GM12875 (cell line): ENCODE measurements around the gene HHATL.
"Not testable (repeated sequence)": the region's sequence is repeated elsewhere in the genome, so short reads cannot be mapped to it uniquely, and the experiment has no call there.

ENCODE experiments used
- H3K4me3 ChIP-seq: one replicate; pipeline ENCODE4 v1.5.1; 2011; ENCODE audit warnings: low read depth, low read length, control low read depth
- TF ChIP-seq, protein P1 (sequence below): IDR thresholded peaks from 2 replicates; pipeline ENCODE4 v1.5.1; 2011; ENCODE audit warnings: low read depth, mild to moderate bottlenecking, control low read depth, inconsistent platforms, low read length, moderate library complexity, borderline replicate concordance; ENCODE audit not compliant: insufficient read depth

HHATL gene

DNA sequence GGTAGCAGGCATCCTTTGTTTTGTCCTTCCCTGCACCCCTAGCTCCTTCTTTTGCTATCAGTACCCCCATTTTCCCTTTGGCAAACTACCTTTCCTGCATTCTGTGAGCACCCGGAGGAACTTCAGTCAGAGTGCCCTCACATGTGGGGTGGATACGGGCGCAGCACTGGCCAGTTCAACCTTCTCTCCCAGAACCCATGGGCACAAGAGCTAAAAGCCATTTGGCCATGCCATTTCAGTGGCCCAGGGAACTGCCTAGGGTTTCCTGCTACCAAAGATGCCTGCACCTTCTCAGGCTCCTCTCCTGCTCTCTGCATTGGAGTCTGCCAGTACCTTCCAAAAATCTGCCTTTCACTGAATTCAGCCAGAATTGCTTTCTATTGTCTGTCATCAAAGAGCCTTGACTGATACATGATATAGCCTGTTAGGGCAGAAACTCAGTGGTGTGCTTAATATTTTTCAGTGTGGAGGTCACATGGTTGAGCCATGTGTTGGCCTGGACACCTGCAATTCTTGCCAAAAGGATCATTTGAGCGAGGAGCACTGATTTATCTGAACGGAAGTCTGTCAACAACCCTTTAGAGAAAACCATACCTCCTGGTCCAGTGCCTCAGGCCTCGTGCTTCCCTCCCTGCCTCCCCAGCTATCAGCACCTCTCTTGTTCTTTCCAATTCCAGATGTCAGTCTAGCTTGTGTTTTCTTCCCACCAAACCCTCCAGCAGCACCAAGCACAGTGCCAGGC, 27.0 kb upstream of the HHATL start:
- TF ChIP-seq, protein P1, sequence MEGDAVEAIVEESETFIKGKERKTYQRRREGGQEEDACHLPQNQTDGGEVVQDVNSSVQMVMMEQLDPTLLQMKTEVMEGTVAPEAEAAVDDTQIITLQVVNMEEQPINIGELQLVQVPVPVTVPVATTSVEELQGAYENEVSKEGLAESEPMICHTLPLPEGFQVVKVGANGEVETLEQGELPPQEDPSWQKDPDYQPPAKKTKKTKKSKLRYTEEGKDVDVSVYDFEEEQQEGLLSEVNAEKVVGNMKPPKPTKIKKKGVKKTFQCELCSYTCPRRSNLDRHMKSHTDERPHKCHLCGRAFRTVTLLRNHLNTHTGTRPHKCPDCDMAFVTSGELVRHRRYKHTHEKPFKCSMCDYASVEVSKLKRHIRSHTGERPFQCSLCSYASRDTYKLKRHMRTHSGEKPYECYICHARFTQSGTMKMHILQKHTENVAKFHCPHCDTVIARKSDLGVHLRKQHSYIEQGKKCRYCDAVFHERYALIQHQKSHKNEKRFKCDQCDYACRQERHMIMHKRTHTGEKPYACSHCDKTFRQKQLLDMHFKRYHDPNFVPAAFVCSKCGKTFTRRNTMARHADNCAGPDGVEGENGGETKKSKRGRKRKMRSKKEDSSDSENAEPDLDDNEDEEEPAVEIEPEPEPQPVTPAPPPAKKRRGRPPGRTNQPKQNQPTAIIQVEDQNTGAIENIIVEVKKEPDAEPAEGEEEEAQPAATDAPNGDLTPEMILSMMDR = no peak
- H3K4me3 ChIP-seq = no peak overlapping the region

DNA sequence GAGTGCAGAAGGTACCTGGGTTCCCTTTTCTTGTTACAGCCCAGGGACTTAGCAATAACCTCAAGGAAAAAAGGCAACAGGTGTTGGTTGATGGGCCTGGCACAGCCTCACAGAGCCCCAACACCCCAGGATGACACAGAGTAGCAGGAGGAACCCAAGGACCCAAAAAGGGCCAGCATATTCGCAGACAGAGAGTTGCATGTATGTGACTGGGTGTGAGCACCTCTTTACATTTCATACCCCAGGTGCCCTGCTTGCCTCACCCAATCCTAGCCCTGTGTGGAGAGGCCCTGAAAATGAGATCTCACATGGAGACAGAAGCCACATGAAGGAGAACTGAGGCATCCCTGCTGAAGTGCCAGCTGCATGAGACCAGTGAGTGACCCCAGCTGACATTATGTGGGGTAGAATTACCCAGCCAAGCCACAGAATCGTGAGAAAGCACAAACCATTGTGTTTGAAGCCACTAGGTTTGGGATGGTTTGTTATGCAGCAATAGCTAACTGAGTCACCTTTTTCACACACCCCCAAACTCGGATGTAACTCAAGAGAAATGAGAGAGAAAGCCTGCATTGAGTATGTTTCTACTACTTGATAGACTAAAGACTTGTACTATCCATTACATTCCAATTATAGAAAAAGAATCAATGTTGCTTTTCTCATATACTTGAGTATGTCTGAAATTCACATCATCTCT, 26.2 kb upstream of the HHATL start:
- TF ChIP-seq, protein P1 = no peak
- no peak overlapping the region for H3K4me3 ChIP-seq

DNA sequence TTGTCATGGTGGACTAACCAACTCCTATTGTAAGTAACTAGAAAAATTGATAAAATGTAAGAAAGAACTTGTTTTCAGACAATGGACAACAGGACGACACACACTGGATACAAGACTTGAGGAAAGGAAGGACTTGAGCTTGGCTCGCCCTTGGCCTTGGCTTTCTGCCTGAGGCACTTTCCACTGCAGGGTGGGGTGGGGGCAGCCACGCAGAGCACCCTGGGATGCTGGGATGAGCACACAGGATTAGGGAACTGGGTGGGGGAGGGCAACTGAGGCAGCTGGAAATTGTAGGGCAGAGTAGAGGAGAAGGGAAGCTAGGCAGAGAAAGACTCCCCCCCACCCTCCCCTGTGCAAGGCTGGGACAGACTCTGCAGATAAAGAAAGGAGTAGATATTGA, 25.5 kb upstream of the HHATL start:
- TF ChIP-seq, protein P1 = no peak
- H3K4me3 ChIP-seq = no peak overlapping the region

DNA sequence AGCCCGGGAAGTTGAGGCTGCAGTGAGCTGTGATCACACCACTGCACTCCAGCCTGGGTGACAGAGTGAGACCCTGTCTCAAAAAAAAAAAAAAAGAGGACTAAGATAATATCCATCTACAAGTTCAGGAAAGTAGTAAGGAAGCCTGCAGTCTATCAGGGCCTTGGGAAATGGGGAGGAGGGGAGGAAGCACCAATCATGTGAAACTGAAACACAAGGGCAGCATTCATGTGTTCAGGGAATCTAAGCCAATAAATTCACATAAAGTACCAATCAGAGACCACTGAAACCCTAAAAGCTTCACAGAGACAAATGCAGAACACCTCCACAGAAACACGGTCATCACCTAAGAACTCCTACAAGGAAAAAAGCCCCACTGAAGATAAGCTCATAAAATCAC, 22.9 kb upstream of the HHATL start:
- TF ChIP-seq, protein P1 = no peak

DNA sequence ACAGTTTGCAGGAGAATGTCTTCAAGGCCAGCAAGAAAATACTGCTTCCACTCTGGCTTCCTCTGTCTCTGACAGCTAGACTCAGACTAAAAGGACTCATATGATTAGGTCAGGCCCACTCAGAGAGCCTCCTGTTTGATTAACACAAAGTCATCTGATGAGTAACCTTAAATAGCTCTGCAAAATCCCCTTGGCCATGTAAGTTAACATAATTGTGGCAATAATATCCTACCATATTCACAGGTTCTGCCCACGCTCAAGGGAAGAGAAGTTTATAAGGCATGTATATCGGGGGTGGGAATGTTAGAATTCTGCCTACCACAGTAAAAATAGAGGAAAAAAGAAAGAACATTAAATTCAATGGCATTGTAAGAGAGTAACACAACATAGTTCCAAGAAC, 20.6 kb upstream of the HHATL start:
- TF ChIP-seq, protein P1 = no peak
- H3K4me3 ChIP-seq = no peak overlapping the region

More for the DNA sequence above, 22.9 kb upstream of the HHATL start:
- no peak overlapping the region for H3K4me3 ChIP-seq

DNA sequence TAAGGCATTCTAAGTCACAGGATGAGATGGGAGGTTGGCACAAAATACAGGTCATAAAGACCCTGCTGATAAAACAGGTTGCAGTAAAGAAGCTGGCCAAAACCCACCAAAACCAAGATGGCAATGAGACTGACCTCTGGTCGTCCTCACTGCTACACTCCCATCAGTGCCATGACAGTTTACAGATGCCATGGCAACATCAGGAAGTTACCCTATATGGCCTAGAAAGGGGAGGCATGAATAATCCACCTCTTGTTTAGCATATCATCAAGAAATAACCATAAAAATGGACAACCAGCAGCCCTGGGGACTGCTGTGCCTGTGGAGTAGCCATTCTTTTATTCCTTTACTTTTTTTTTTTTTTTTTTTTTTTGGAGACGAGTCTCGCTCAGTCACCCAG, 19.8 kb upstream of the HHATL start:
- H3K4me3 ChIP-seq = not testable (repeated sequence)

DNA sequence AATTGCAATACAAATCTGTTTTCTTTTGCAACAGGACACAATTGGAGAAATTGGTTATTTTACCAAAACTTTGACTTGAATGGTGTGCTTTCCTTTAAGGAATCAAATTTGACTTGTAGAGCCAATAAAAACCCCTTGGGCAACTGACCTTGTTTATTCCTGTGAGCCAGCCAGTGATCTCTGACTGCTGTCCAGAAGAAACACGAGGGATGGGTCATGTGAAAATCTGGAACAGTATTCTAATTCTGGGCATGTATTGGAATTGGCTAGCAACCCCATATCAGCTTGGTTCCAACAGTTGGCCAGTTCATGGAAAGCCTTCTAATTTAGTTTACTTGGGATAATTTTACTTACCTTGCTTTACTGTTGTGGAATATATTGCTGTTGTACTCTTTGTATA, 19.1 kb upstream of the HHATL start:
- no peak overlapping the region for H3K4me3 ChIP-seq
- TF ChIP-seq, protein P1 = no peak
